Gastrocnemius medialis (tissue), 4 donors: ENCODE data around the gene TUBB2B.

Source experiments
- POLR2A ChIP-seq, 2 donors: fragments of 450-650 bp; IDR thresholded peaks; one replicate each; pipeline ENCODE4 v1.6.1; 2017; ENCODE audit warnings: antibody characterized with exemption in 2 of 2, mild to moderate bottlenecking in 2 of 2, moderate library complexity in 2 of 2
- TF ChIP-seq, protein P1 (sequence below), 5 experiments: fragments of 450-650 bp in 3 of 5; fragments of 200-600 bp in 2 of 5; sonication (generic) in 2 of 5; IDR thresholded peaks in 4 of 5; conservative IDR thresholded peaks in 1 of 5; 1 replicate in 4 of 5; 2 replicates in 1 of 5; pipeline ENCODE4 v1.5.1; 2016 to 2019; ENCODE audit warnings: antibody characterized with exemption in 5 of 5, mild to moderate bottlenecking in 3 of 5, moderate library complexity in 3 of 5

- TF ChIP-seq, protein P1, sequence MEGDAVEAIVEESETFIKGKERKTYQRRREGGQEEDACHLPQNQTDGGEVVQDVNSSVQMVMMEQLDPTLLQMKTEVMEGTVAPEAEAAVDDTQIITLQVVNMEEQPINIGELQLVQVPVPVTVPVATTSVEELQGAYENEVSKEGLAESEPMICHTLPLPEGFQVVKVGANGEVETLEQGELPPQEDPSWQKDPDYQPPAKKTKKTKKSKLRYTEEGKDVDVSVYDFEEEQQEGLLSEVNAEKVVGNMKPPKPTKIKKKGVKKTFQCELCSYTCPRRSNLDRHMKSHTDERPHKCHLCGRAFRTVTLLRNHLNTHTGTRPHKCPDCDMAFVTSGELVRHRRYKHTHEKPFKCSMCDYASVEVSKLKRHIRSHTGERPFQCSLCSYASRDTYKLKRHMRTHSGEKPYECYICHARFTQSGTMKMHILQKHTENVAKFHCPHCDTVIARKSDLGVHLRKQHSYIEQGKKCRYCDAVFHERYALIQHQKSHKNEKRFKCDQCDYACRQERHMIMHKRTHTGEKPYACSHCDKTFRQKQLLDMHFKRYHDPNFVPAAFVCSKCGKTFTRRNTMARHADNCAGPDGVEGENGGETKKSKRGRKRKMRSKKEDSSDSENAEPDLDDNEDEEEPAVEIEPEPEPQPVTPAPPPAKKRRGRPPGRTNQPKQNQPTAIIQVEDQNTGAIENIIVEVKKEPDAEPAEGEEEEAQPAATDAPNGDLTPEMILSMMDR (IDR thresholded peaks at IDR 0.05 in 4 of 5, conservative IDR thresholded peaks at IDR 0.05 in 1 of 5), result no peak
- no peak for TF ChIP-seq POLR2A (IDR thresholded peaks at IDR 0.05)
These were observed 25.6 kb upstream of the TUBB2B start for GRCh38 chr6:3252861-3253596.
